Ovary (tissue), 9 donors: ENCODE results near the gene PTPN13. TPM values are rescaled to one million over a fixed set of nuclear protein-coding genes. Genes with fewer than 3 reads are reported as not detected.

Experiments used
- DNase-seq, 5 donors: peaks; one replicate each; pipeline ENCODE4 v3.0.0-alpha.2; 2019 to 2020
- H3K27ac ChIP-seq, 2 donors: fragments of 200-600 bp; one replicate each; pipeline versions ENCODE4 v1.5.1 to v1.8.0; 2019 to 2022
- H3K27me3 ChIP-seq: fragments of 200-600 bp; one replicate; pipeline ENCODE4 v1.8.0; 2022
- H3K36me3 ChIP-seq: fragments of 200-600 bp; sonication (generic); one replicate; pipeline ENCODE4 v1.5.1; 2019
- H3K4me1 ChIP-seq: one replicate; pipeline ENCODE4 v1.8.1; 2013; ENCODE audit warnings: mild to moderate bottlenecking, moderate library complexity; ENCODE audit not compliant: insufficient read depth
- H3K4me3 ChIP-seq: fragments of 200-600 bp; sonication (generic); one replicate; pipeline ENCODE4 v1.5.1; 2017
- H3K9me3 ChIP-seq, 2 donors: fragments of 200-600 bp in 1 of 2; sonication (generic) in 1 of 2; one replicate each; pipeline versions ENCODE4 v1.5.1 to v1.8.1; 2013 to 2019; ENCODE audit warnings: mild to moderate bottlenecking in 1 of 2, moderate library complexity in 1 of 2
- EP300 ChIP-seq: sonication (generic); formaldehyde crosslinking; IDR thresholded peaks from one replicate; pipeline ENCODE4 v1.6.1; 2017; ENCODE audit warnings: antibody characterized with exemption
- POLR2A ChIP-seq: fragments of 450-650 bp; IDR thresholded peaks from one replicate; pipeline ENCODE4 v1.6.1; 2017; ENCODE audit warnings: antibody characterized with exemption, mild to moderate bottlenecking, moderate library complexity
- WGBS, 3 donors: extraction: QIAGEN DNeasy Blood & Tissue Kit in 1 of 3; methylation state at CpG; one replicate each; pipeline versions ENCODE4 v1.1.5 to v1.1.7; 2013 to 2017; 5-methylcytosine and 5-hydroxymethylcytosine counted together
- intact Hi-C, 4 donors: fragments of 100-400 bp; cut with DNase I; formaldehyde crosslinking; loops; one replicate each; pipeline versions ENCODE4 v1.11.0 to v1.15.1; 2022 to 2023
- polyA plus RNA-seq, 2 donors: library from polyadenylated mRNA; stranded (reverse); fragments of 200-250 nt in 1 of 2; fragments of 350-450 nt in 1 of 2; fragmentation: Illumina TruSeq in 1 of 2; extraction: RNeasy Lipid Tissue Mini Kit (QIAGEN cat#74804) in 1 of 2; gene quantifications; one replicate each; pipeline ENCODE4 v1.2.3, GENCODE V29; 2013 to 2014
- total RNA-seq, 7 donors: library from RNA; depleted of rRNA in 2 of 7; stranded (reverse); fragments of >200 nt in 2 of 7; fragmentation: NEBNext Ultra II Directional in 3 of 7; extraction: Animal tissue kit (Norgen Biotek cat#: 25700) in 3 of 7; gene quantifications; one replicate each; pipeline versions ENCODE4 v1.1.0 to v1.2.4, GENCODE V29; 2016 to 2023
- TF ChIP-seq, protein P1 (sequence below), 3 donors: fragments of 450-650 bp in 2 of 3; fragments of 200-600 bp in 1 of 3; IDR thresholded peaks; one replicate each; pipeline versions ENCODE4 v1.5.1 to v1.8.0; 2016 to 2022; ENCODE audit warnings: antibody characterized with exemption in 3 of 3, mild to moderate bottlenecking in 1 of 3
- donor health status: DM: no; HTN: no; CAD: no; lungs with moderate emphysema.
- donor health status: DM: no; HTN: no; CAD: no.
- donor health status: Bipolar disorder and iron deficiency.
- donor health status: DM: yes; HTN: yes; CAD: no.
- donor health status: DM: no; HTN: no; CAD: no.
- donor health status: DM: yes; HTN: yes; CAD: no.

Gene PTPN13
- total and polyA plus RNA-seq, 9 donors = 17.0 to 73.4 (median 44.0) TPM

DNA sequence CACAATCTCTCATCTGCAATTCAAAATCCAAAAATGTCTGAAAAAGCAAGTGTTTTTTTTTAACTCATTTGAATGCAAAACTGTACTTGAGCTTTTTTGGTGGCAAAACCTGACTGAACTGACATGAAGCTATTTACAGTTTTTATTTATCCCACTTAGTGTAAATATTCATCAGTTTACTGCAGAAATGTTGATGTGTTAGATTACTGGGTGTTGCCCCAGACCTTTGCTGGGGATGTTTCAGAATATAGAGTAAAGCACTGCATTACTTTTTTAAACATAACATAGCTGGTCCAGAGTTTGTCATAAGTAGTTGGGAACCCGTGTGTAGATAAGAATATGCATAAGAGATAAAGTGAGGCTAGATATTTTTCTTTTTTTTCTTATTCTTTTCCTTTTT, 27.3 kb downstream of the PTPN13 start:
- no peak overlapping the region for H3K27ac ChIP-seq
- no peaks in the 10 kb centered on the region for H3K9me3 ChIP-seq
- no peak for TF ChIP-seq EP300
- no peak for TF ChIP-seq POLR2A
- TF ChIP-seq, protein P1, sequence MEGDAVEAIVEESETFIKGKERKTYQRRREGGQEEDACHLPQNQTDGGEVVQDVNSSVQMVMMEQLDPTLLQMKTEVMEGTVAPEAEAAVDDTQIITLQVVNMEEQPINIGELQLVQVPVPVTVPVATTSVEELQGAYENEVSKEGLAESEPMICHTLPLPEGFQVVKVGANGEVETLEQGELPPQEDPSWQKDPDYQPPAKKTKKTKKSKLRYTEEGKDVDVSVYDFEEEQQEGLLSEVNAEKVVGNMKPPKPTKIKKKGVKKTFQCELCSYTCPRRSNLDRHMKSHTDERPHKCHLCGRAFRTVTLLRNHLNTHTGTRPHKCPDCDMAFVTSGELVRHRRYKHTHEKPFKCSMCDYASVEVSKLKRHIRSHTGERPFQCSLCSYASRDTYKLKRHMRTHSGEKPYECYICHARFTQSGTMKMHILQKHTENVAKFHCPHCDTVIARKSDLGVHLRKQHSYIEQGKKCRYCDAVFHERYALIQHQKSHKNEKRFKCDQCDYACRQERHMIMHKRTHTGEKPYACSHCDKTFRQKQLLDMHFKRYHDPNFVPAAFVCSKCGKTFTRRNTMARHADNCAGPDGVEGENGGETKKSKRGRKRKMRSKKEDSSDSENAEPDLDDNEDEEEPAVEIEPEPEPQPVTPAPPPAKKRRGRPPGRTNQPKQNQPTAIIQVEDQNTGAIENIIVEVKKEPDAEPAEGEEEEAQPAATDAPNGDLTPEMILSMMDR (IDR thresholded peaks at IDR 0.05) = no peak
- no peaks in the 10 kb centered on the region for H3K27me3 ChIP-seq
- no peak for DNase-seq
- 16 to 36% (median 22%) methylated on average over 1 of the region's 1 CpG for WGBS, 3 donors
- intact Hi-C loops = no loop called here
- peaks cover 3% of the 10 kb centered on the region for H3K4me1 ChIP-seq
- H3K4me3 ChIP-seq = no peak overlapping the region
- H3K36me3 ChIP-seq = no peaks in the 10 kb centered on the region

DNA sequence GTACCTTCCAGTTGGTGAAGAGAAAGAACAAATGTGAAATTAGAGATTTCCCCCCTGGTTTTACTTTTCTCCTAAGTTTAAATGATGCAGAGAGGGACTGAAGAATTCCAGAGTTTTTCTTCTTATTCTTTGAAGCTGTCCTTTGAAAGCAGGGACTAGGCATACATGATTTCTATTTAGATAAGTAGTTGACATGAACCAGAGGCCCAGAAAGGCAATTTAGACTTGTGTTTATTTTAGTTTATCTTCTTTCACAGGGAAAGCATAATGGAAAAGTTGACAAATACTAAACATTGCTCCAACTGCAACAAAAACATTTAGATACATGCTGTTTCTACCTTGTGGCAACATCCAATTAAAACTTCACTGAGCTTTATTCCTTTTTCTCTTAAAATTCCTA, 32.0 kb downstream of the PTPN13 start:
- intact Hi-C loops = no loop called here
- Histone ChIP-seq H3K27me3 (no peaks in the 10 kb centered on the region), H3K27ac (no peak overlapping the region), H3K4me1 (peaks cover 1% of the 10 kb centered on the region), H3K4me3 (no peak overlapping the region), H3K9me3 (no peaks in the 10 kb centered on the region), H3K36me3 (no peaks in the 10 kb centered on the region)
- no peak for TF ChIP-seq EP300
- TF ChIP-seq, protein P1 (IDR thresholded peaks at IDR 0.05) = no peak
- no peak for TF ChIP-seq POLR2A
- DNase-seq = no peak

DNA sequence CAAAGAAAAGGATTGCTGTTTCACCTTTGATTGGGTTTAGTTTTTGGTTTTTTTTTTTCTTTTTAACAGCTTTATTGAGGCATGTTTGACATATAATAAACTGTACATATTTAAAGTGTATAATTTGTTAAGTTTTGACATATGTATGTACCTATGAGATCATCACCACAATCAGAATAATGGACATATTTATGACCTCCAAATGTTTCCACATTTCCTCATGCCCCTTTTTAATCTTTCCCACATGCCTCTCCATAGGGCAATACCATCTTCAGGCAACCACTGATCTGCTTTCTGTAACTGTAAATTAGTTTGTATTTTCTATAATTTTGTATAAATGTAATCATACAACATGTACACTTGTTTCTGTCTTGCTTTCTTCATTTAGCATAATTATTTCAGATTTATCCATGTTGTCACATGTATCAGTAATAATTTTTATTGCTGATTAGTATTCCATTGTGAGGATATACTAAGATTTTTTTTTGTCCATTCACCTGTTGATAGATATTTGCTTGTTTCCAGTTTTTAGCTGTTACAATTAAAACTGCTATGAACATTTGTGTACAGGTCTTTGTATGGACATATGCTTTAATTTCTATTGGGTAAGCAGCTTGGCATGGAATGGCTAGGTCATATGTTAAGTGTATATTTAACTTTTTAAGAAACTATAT, 33.5 kb downstream of the PTPN13 start:
- no peak overlapping the region for H3K4me3 ChIP-seq
- peaks cover 1% of the 10 kb centered on the region for H3K4me1 ChIP-seq
- TF ChIP-seq, protein P1 (IDR thresholded peaks at IDR 0.05) = no peak
- TF ChIP-seq EP300 (no peak), POLR2A (no peak)
- H3K27ac ChIP-seq = no peak overlapping the region
- no peaks in the 10 kb centered on the region for H3K36me3 ChIP-seq
- no peaks in the 10 kb centered on the region for H3K9me3 ChIP-seq
- H3K27me3 ChIP-seq = no peaks in the 10 kb centered on the region
- DNase-seq = no peak
- intact Hi-C loops = no loop called here

DNA sequence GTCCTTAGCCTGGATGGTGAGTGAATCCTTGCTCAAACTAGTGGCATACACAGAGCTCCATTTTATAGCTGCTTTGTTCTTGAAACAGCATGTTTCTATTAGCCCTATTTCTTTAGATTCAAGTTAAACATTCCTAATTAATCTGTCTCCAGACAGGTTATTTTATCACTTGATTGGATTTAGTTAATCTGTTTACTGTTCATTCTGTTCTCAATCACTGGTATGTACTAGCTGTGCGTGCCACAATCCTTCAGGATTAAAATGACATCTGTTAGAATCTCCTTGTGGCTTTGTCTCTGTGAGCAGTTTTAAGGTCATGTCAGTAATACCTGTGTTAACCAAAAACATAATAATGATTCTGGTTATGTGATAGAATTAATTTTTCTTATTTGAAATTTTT, 36.5 kb downstream of the PTPN13 start:
- DNase-seq = no peak
- Histone ChIP-seq H3K4me3 (no peak overlapping the region), H3K27me3 (no peaks in the 10 kb centered on the region), H3K4me1 (peaks cover 4% of the 10 kb centered on the region), H3K36me3 (no peaks in the 10 kb centered on the region), H3K27ac (no peak overlapping the region), H3K9me3 (no peaks in the 10 kb centered on the region)
- TF ChIP-seq POLR2A = no peak
- TF ChIP-seq, protein P1 (IDR thresholded peaks at IDR 0.05) = no peak
- TF ChIP-seq EP300 = no peak
- WGBS, 3 donors = 92 to 95% (median 92%) methylated on average over 1 of the region's 1 CpG
- intact Hi-C loops = no loop called here
